ENCODE results near the gene ZNF397.

The ZNF397 gene

GRCh38 chr18:35240664-35241447, at the start of gene ZNF397:
Gene ZNF397, plus strand, starts transcription at chr18:35241034. Its CDS starts 1,437 bp downstream, at chr18:35242471.
- no peaks in the 10 kb centered on the region for H4K20me1 ChIP-seq (ENCODE audit: low read depth, low read length)
- peak within 1 kb of the TSS; percentile 82 for H3K9ac ChIP-seq (ENCODE audit: low read length)
- no peaks in the 10 kb centered on the region; the same call in 1 of the 2 replicates for H3F3A ChIP-seq (ENCODE audit: insufficient read depth)
- TF ChIP-seq EZH2phosphoT487 (conservative IDR thresholded peaks at IDR 0.05; ENCODE audit: low read length) (no peak), CTCF (IDR thresholded peaks at IDR 0.05; ENCODE audit: insufficient read depth, low read length, poor library complexity, severe bottlenecking) (no peak)
- H2AFZ ChIP-seq (ENCODE audit: low read depth, low read length, severe bottlenecking) = peak within 1 kb of the TSS; percentile 74
- H3K79me2 ChIP-seq (ENCODE audit: insufficient read depth, low read length) = peaks cover 22% of the 10 kb centered on the region
- H3K36me3 ChIP-seq (ENCODE audit: low read length) = peaks cover 41% of the 10 kb centered on the region
- H3K9me2 ChIP-seq (replicated peaks; ENCODE audit: insufficient read depth, low read length) = no peaks in the 10 kb centered on the region
- H3K27me3 ChIP-seq (ENCODE audit: low read length) = no peaks in the 10 kb centered on the region
- H3K4me3 ChIP-seq (ENCODE audit: insufficient read depth, low read length, poor library complexity, severe bottlenecking) = peak within 1 kb of the TSS; percentile 91
- H3K27ac ChIP-seq (ENCODE audit: low read depth, low read length) = peak within 1 kb of the TSS; percentile 66
- H3K9me3 ChIP-seq (ENCODE audit: insufficient read depth, low read length) = peaks cover 30% of the 10 kb centered on the region; the same call in 1 of the 2 replicates
- H3K4me2 ChIP-seq (ENCODE audit: low read depth, low read length, poor library complexity, severe bottlenecking) = peak within 1 kb of the TSS; percentile 96

- Histone ChIP-seq H4K20me1 (ENCODE audit: low read depth, low read length) (no peaks in the 10 kb centered on the region), H3K9me2 (replicated peaks; ENCODE audit: insufficient read depth, low read length) (no peaks in the 10 kb centered on the region), H3K4me3 (ENCODE audit: insufficient read depth, low read length, poor library complexity, severe bottlenecking) (no peak overlapping the region), H3F3A (ENCODE audit: insufficient read depth) (no peaks in the 10 kb centered on the region), H3K27ac (ENCODE audit: low read depth, low read length) (no peak overlapping the region), H3K9ac (ENCODE audit: low read length) (no peak overlapping the region), H3K36me3 (ENCODE audit: low read length) (no peaks in the 10 kb centered on the region), H3K27me3 (ENCODE audit: low read length) (no peaks in the 10 kb centered on the region), H3K9me3 (ENCODE audit: insufficient read depth, low read length) (no peaks in the 10 kb centered on the region), H2AFZ (ENCODE audit: low read depth, low read length, severe bottlenecking) (no peak overlapping the region), H3K79me2 (ENCODE audit: insufficient read depth, low read length) (no peaks in the 10 kb centered on the region), H3K4me2 (ENCODE audit: low read depth, low read length, poor library complexity, severe bottlenecking) (no peak overlapping the region)
- no peak for TF ChIP-seq EZH2phosphoT487 (conservative IDR thresholded peaks at IDR 0.05; ENCODE audit: low read length)
- TF ChIP-seq CTCF (IDR thresholded peaks at IDR 0.05; ENCODE audit: insufficient read depth, low read length, poor library complexity, severe bottlenecking) = no peak
These were observed 49.2 kb upstream of the ZNF397 start for GRCh38 chr18:35191698-35192025.

GRCh38 chr18:35192415-35192814, 48.4 kb upstream of the ZNF397 start:
- no peaks in the 10 kb centered on the region for H3F3A ChIP-seq (ENCODE audit: insufficient read depth)
- H4K20me1 ChIP-seq (ENCODE audit: low read depth, low read length) = no peaks in the 10 kb centered on the region
- no peak overlapping the region for H3K9ac ChIP-seq (ENCODE audit: low read length)

More at GRCh38 chr18:35192415-35192814, 48.4 kb upstream of the ZNF397 start:
- H3K4me3 ChIP-seq (ENCODE audit: insufficient read depth, low read length, poor library complexity, severe bottlenecking) = no peak overlapping the region
- TF ChIP-seq EZH2phosphoT487 (conservative IDR thresholded peaks at IDR 0.05; ENCODE audit: low read length) (no peak), CTCF (IDR thresholded peaks at IDR 0.05; ENCODE audit: insufficient read depth, low read length, poor library complexity, severe bottlenecking) (no peak)
- no peak overlapping the region for H2AFZ ChIP-seq (ENCODE audit: low read depth, low read length, severe bottlenecking)
- no peaks in the 10 kb centered on the region for H3K79me2 ChIP-seq (ENCODE audit: insufficient read depth, low read length)
- no peak overlapping the region for H3K27ac ChIP-seq (ENCODE audit: low read depth, low read length)
- H3K27me3 ChIP-seq (ENCODE audit: low read length) = no peaks in the 10 kb centered on the region
- H3K4me2 ChIP-seq (ENCODE audit: low read depth, low read length, poor library complexity, severe bottlenecking) = no peak overlapping the region
- no peaks in the 10 kb centered on the region for H3K9me2 ChIP-seq (replicated peaks; ENCODE audit: insufficient read depth, low read length)
- no peaks in the 10 kb centered on the region for H3K9me3 ChIP-seq (ENCODE audit: insufficient read depth, low read length)
- H3K36me3 ChIP-seq (ENCODE audit: low read length) = no peaks in the 10 kb centered on the region
